NCI-H82 (cell line): Measurements from ENCODE around the gene PGM2L1.

Experiments
- DNase-seq: peaks from one replicate; lab custom pipeline; 2025; lab: John Stamatoyannopoulos, UW

PGM2L1 gene

DNA sequence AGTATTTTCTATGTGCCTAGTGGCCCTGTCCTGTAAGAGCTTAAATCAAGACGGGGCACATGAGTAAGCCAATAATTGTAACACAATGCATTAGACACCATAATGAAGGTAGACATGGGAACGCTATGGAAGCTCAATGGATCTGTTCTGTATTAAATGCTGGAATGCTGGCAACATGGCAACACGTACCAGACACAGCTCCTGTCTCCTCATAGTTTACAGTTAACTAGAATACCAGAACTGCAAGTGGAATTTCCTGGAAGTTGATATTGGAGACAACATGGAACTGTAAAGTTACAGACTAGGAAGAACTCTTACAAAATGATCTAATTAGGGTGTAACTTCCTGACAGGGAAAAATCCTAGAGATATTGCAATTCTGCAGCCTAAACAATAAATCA, 99.2 kb downstream of the PGM2L1 start:
- DNase-seq = no peak

DNA sequence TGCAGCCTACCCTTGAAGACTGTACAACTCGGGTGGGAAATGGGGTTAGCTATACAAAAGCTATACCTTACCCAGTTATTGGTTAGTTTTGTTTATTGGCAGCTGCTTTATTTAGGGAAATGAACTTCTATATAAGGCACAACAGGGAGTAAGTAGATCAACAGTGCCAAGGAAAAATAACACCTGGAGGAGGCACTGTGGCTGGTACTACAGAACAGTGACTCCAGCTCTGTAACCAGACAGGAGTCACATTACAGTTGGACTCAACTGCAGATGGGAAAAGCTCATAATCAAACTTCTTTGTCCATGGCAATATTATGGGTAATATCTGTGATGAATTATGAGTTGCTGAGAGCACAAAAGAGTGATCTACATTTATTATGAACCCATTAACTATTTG, 100.7 kb downstream of the PGM2L1 start:
- DNase-seq = no peak

- no peak for DNase-seq
Measured at GRCh38 chr11:74288911-74289310, 109.3 kb downstream of the PGM2L1 start.

DNA sequence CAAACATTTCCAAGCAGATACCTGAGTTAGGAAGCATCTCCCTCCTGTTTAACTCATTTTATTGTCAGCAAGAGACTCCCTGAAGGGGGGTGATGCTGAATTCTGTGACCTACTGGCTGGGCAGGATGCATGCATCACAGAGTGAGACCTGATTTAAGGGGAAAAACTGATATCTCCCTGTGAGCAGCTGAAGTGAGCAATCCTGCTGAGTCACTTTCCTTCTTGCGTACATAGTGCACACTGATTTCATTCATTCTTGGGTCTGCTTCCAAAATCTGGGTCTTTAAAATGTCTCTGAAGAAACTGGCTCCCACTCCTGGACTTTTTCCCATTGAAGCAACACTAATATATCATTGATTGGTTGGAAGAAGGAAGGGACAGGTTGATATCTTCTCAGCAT, 110.1 kb downstream of the PGM2L1 start:
- DNase-seq = no peak

DNA sequence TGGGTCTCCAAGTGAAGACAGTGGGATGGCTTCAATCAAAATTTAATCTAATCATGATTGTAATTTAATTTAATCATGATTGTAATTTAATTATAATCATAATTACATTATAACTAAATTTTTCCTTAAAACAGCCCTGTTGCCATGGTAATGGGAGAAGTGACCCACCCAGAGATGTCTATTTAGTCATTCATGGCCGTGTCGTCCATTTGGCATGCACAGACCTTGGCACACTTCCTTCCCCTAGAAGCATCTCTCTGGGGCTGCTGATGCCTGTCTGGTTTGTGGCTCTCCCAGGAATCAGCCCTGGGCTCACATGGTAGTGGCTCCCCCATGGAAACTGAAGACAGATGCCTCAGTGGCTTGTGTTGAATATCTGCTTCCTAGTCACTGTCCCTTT, 113.8 kb downstream of the PGM2L1 start:
- DNase-seq = no peak

- no peak for DNase-seq
Measured at GRCh38 chr11:74283580-74284180, 114.6 kb downstream of the PGM2L1 start.

DNA sequence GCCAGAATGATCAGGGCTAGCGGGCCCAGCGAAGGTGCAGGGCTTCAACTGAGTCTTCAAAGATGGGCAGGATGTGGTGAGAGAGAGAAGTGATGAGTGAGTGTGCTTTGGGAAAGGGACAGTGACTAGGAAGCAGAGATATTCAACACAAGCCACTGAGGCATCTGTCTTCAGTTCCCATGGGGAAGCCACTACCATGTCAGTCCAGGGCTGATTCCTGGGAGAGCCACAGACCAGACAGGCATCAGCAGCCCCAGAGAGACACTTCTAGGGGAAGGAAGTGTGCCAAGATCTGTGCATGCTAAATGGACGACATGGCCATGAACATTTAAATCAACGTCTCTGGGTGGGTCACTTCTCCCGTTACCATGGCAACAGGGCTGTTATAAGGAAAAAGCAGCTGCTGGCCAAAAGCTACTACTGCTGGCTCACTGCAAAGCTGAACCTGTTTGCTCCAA, 115.3 kb downstream of the PGM2L1 start:
- no peak for DNase-seq

DNA sequence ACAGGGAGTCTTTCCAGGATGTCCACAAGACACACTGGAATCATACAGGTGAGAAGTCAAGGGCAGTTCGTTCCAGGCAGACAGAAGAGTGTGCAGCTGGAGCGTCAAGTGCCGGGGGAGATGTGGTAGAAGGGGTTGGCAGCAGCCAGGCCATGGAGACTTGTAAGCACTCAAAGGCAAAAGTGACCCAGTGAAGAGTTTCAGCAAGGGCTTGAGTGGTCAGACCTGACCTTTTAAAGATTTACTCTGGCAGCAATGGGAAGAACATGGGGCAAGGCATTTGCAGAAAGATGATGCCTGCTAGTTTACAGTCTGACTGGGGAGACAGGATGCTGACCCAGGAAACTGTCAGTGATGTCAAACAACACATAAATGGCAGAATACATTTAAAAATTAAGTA, 115.8 kb downstream of the PGM2L1 start:
- no peak for DNase-seq

- DNase-seq = no peak
Measured at GRCh38 chr11:74280494-74280893, 117.7 kb downstream of the PGM2L1 start.
